ENCODE results near the gene SEMA3D.

Gene SEMA3D

GRCh38 chr7:85183296-85183695 is 3.6 kb downstream of the SEMA3D start:
- DNase-seq: no peak

DNA sequence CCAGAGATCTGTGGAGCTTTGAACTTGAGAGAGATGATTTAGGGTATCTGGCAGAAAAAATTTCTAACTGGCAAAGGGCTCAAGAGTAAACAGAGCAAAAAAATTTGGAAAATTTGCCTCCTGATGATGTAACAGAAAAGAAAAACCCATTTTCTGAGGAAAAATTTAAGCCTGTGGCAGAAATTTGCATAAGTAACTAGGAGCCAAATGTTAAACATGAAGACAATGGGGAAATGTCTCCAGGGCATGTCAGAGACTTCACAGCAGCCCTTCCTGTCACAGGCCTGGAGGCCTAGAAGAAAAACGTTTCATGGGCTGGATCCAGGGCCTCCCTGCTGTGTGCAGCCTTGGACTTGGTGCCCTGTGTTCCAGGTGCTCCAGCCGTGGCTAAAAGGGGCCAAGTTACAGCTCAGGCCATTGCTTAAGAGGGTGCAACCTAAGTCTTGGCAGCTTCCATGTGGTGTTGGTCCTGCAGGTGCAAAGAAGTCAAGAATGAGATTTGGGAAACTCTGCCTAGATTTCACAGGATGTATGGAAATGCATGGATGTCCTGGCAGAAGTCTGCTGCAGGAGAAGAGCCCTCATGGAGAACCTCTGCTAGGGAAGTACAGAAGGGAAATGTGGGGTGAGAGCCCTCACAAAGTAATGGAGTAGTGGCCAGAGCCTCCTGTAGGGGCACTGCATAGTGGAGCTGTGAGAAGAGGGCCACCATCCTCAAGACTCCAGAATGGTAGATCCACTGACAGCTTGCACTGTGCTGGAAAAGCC is 8.1 kb downstream of the SEMA3D start:
- no peak for DNase-seq

- DNase-seq: no peak
Measured at GRCh38 chr7:85177316-85177715, 9.5 kb downstream of the SEMA3D start.

DNA sequence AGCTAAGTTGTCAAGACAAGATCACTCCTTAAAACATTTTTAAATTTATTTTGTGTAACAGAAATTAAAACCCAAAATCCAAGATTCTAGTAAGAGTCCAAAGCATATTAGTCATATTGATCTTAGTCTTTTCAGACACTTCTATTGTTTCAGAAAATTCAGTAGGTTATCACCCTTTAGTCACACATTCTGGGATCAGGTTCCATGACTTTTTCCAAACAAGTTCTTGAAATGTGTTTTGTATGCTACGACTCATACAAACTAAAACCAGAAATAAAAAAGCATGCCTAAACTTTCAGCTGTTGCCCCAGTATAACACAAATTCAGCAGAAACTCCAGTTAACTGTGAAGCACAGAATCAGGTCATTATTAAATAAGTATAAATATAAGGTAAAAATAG is 10.7 kb downstream of the SEMA3D start:
- no peak for DNase-seq

DNA sequence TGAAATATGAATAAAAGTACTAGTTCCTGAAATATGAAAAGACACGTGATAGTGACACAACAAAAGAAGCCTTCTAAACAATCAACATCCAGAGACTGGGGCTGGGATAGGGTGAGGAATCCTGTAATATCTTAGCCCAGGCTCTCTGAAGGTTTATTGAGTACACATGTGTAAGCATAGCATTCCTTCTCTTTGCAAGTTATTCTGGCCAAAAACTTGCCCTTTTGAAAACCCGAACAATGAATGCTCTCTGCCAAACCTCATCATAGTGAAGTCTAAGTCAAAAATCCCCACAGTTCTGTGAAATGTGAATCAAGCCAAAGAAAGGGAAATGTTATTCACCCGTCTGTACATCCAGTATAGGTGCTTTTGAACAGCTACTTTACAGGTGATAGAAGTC is 11.6 kb downstream of the SEMA3D start:
- no peak for DNase-seq

DNA sequence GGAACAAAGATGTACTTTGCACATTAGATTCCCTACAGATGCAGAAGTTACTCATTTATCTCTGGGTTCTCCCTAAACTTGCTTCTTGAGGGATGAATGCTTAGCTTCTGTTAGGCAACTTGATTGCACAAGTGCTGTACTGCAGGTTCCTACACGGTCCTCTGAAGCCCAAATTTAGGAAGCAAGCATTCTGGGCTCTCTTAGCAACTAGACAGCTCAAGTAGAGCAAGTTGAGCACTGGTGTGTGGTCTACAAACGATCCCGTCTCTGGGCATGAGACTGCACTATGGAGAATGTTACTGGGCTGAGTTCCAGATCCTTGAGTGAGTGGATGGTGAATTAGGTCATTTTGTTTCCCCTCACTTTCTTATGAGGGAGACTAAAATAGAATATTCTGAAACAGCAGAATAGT is 14.3 kb downstream of the SEMA3D start:
- peak; percentile 41 for DNase-seq

DNA sequence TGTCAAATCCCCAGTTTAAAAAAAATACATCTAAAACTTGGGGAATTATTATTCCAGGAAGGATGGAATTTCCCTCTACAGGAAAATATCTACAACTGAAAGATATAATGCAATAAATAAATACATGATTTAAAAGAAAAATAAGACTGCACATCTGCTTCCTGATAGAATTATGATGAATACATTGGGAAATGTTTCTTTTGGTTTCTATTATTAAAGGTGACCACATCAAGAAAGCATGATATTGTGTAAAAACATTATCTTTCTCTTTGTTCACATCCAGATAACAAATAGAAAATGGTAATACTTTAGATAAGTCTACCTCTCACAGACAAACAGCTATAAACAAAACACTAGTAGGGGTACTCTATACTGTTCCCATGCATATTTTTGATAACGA is 19.2 kb downstream of the SEMA3D start:
- DNase-seq: no peak

DNA sequence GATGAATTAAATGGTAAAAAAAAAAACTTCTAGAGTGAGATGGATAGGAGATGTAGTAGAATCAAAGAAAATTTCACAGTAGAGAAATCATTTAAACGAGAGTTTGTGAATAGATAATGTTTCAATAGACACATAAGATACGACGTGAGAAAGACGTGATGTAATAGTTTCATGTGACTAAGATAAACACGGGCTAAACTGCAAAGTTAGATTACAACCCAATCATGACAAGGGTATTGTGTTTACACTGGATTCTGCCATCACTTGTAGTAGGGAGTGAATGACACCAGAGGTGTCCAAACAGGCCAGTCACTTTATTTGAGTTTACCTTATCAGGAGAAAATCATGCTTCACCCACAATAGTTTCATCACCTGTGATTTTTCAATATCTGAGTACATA is 21.6 kb downstream of the SEMA3D start:
- DNase-seq: no peak

GRCh38 chr7:85164376-85164775 is 22.5 kb downstream of the SEMA3D start:
- DNase-seq: no peak

- no peak for DNase-seq
Measured at GRCh38 chr7:85162721-85163120, 24.1 kb downstream of the SEMA3D start.

DNA sequence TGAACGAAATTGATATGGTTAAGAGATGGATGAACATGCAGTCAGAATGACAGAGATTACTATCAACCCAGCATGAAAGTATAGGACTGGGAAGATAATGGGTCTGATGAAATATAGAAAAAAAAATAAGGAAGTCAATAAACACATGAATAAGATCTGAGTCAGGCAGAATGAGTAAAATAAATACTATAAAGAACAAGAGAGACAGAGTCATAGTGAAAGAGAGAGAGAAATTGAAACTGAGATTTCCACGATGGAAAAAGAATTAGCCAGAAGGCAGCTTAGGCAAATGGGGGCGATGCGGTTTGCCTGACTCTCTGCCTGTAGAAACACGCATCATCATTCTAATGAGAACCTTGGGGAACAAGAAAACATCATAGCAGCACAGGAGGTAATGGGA is 26.6 kb downstream of the SEMA3D start:
- no peak for DNase-seq

DNA sequence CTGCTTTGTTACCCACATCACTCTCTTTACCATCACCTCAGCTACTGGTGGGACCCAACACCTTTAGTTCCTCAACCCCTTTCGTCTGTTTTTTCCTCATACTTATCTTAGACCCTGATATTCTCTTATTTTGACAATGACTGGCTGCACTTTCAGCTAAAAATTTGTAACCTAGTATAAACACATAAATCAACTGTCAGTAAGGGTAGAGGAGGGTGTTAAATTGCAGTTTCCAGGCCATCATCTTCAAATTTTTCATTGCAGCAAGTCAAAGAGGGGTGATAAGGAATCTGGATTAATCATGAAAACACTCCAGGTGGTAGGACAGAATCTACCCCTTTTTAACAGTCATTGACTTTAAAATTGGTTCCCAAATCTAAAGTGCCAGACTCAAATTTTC is 27.9 kb downstream of the SEMA3D start:
- no peak for DNase-seq

DNA sequence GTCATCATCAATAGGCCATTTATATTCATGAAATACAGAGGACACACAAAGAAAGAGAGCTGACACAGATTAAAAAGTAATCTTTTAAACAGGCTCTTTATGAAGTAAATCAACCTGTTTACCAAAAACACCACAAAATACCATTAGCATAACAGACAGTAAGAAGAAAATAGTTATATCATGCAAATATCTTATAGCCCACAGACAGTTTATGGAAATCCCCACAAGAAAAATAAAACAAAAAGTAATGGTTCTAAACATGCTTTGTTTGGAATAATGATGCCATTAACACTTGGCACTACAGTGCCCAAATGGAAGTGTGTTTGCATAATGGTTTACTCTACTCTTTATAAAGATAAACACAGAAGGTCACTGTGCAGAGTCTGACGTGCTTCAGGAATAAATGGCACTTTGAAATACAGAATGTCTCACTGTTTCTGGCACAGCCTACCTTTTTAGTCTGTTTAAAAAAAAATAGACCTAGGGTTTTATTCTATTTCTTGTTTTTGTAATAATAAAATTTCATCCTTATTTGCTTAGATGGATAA is 30.1 kb downstream of the SEMA3D start:
- DNase-seq: no peak

DNA sequence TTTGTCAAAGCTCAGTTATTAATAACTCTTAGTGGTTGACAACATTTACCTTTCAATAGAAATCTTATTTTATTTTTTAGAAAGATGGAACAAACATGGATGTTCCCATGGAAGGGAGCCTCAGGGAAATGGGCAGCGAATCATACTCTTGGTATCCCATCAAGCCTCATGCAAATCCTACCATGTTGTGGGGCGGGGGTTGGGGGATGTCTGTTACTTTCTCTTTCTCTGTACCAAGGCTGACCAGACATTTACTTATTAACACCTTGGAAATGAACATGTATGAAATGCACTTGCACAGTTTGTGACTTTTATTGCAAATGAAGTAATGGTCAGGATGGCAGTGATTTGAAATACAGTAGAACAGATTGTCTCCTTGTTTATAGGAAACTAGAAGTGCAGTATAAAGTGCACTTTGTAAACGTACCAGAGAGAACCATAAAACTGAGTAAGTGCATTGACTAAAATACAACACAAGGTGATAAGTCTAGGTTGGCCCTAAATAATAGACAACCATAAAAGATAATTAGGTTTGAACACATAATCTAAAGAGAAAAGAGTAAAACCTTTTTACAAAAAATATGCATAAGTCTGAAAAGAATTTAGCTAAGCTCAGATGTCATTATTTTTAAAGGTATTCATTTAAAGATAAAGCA is 32.4 kb downstream of the SEMA3D start:
- DNase-seq: no peak

GRCh38 chr7:85153715-85154114 is 33.1 kb downstream of the SEMA3D start:
- DNase-seq: no peak

GRCh38 chr7:85150624-85151023 is 36.2 kb downstream of the SEMA3D start:
- DNase-seq: no peak

GRCh38 chr7:85144771-85145170 is 42.1 kb downstream of the SEMA3D start:
- DNase-seq: no peak

- DNase-seq: no peak
Measured at GRCh38 chr7:85135977-85136376, 50.9 kb downstream of the SEMA3D start.

- DNase-seq: no peak
Measured at GRCh38 chr7:85133560-85133959, 53.3 kb downstream of the SEMA3D start.

- DNase-seq: no peak
Measured at GRCh38 chr7:85133006-85133405, 53.9 kb downstream of the SEMA3D start.

GRCh38 chr7:85130702-85131101 is 56.2 kb downstream of the SEMA3D start:
- no peak for DNase-seq

GRCh38 chr7:85126383-85126782 is 60.5 kb downstream of the SEMA3D start:
- DNase-seq: no peak

DNA sequence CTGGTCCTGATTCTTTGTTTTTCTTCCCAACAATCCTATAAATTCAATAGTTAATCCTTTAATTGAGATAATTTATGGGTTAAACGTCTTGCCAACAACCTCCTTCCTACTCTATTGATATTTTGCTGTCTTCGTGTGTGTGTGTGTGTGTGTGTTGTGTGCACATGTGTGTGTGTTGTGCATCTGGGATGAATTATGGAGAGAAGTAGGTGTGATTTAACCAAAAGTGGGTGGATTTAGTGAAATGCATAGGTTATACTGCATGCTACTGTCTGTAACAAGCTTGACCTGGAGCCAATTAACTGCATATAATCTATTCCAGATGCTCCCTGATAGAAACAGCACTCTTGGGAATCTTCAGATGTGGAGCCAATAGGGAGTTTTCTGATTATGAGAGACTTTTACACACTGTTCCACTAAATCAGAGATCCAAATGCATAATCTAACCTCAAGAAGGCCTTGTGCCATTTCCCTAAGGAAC is 61.2 kb downstream of the SEMA3D start:
- DNase-seq: no peak

DNA sequence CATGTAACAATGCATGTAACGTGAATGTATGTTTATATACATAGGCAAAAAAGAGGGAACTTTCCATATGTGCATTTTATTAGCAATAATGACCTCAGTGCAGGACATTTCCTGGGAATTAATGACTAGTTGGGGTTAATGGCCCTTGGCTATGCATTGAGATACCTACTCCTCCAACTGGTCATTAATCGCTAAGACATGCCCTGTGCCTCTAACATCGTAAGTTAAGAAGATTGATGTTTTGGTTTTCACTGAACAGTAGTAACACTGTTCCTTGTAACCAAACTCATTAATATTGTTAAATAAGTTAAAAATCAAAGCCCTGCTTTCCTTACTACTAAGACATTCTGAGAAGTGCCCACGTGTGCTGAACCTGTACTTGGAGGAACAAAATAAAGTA is 61.7 kb downstream of the SEMA3D start:
- no peak for DNase-seq

All from left hindlimb (tissue), 1 donor.